Posterior cingulate gyrus (tissue), 11 donors: ENCODE results near the gene ESPL1.
"Not testable (repeated sequence)": the region's sequence is repeated elsewhere in the genome, so short reads cannot be mapped to it uniquely, and the experiment has no call there.

Experiments used
- DNase-seq, 10 donors: peaks; one replicate each; pipeline versions ENCODE4 v3.0.0 to v3.0.0-alpha.2; 2020 to 2021; ENCODE audit warnings: mixed read lengths in 3 of 10
- intact Hi-C: fragments of 100-400 bp; cut with DNase I; formaldehyde crosslinking; loops from one replicate; pipeline ENCODE4 v1.15.1; 2023

ESPL1 gene

DNA sequence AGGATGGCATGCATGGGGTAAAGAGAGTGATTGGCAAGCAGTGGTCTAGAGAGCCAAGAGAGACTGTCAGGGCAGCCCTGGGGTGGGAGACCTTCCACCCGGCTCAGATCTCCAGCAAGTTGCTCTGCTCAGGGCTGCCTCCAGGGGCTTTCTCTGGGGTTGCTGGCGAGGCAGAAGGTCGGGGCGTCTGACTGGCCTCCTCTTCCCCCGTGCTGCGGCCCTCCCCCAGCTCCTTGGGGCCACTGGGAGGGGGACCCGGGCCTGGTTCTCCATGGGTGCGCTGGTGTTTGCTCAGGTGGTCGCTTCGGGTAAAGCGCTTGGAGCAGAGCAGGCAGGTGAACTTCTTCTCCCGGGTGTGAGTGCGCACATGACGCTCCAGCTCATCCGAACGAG is 59.9 kb downstream of the ESPL1 start:
- intact Hi-C loops, result no loop called here
- no peak for DNase-seq

DNA sequence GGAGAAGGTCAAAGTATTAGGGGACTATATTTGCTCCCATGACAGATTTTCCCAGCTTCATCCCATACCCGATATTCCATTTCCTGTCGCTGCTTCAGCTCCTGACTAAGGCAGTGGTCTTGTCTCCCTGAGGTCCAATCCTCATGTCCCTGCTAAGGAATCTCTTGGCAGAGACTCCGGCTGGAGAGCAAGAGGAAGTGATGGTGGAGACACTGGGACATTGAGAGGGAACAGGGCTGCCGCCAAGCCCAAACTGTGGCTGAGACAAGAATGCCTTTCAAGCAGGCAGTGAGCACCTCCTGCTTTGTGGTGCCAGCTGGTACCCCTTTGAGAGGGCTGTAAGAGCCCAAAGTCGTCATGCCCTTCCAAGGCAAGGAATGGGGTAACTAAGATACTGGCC is 62.6 kb downstream of the ESPL1 start:
- intact Hi-C loops, result no loop called here

DNA sequence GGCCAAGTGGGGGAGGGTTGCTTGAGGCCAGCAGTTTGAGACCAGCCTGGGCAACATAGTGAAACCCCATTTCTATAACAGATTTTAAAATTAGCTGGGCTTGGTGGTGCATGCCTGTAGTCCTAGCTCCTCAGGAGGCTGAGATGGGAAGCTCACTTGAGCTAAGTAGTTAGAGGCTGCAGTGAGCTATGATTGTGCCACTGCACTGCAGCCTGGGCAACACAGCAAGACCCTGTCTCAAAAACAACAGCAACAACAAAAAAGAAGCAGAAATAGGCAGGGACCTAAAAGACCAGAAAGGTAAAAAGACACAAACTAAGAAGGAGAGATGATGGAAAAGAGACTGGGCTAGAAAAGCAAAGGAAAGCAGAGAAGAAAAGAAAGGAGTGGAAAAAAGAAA is 64.2 kb downstream of the ESPL1 start:
- DNase-seq, intact Hi-C loops: not testable (repeated sequence)

More for the DNA sequence above, 62.6 kb downstream of the ESPL1 start:
- DNase-seq, result no peak

DNA sequence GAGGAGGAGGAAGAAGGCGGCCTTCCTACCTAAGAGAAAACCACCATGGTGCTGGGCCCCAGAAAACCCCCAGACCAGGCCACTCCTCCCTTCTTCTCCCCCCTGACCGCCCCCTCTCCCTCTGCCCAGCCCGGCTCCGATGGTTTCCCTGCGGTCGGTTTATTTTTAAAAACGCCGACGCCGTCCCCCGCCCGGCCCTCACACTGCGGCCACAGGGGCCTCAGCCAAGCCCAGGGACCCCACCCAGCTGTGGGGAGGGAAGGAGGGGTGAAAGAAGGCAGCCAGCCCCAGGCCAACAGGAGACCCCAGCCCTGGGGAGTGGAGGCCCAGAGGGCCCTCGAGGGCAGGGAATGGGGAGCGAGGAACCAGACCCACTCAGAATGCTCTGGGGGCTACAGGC is 64.6 kb downstream of the ESPL1 start:
- no peak for DNase-seq
- intact Hi-C loops, result no loop called here

DNA sequence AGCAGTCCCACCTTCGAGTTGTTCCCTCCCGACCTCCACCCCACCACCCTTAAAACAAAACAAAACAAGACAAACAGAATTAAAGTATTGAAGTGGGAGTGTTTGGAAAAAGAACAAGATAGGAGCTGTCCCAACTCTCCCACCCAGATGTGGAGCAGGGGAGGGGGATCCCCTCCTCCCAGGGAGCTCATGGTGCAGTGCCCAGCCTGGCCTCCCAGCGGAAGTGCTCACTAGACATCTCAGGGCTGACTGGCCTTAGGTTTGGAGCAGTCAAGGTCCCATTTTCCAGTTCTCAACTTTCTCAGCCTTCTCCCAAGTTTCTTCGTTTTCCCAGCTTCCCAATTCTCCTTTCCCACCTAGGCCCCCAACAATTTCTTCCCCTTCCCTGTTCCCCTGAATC is 65.2 kb downstream of the ESPL1 start:
- DNase-seq, result no peak
- intact Hi-C loops, result no loop called here

DNA sequence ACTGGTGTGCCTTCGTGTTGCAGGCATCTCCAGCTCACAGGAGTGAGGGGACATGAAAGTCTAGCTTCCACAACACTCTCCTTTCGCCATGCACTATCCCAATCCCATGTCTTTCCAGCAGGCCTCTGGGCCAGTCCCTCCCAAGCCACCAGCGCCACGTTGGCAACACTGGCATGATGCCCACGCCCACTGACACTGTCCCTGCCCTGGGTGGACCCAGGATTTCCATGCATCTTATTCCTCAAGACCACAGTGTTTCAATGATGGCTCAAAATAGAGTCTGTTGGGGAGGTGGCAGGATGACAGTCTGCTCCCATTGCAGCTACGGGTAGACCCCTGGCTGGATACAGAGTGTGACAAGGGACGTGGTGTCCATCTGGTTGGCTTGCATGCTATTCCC is 65.7 kb downstream of the ESPL1 start:
- intact Hi-C loops, result no loop called here
- DNase-seq, result no peak

DNA sequence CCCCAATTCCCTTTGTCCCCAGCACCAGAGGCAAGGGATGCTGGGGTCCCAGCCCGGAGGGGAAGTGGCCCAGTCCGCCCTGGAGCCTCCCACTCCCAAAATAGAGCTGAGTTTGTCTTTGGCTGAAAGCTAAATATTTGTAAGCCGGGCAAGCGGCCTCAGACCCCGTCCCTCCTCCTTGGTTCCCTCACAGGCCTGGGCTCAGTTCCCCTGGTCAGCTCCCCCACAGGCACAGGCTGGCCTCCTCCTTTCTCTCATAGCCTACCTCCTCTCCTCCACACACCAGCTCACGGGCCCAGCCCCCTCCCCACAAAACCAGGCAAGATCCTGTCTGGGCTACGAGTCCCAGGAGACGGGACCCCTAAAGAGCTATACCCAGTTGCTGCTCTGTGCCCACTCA is 66.7 kb downstream of the ESPL1 start:
- DNase-seq, result no peak
- intact Hi-C loops, result no loop called here

DNA sequence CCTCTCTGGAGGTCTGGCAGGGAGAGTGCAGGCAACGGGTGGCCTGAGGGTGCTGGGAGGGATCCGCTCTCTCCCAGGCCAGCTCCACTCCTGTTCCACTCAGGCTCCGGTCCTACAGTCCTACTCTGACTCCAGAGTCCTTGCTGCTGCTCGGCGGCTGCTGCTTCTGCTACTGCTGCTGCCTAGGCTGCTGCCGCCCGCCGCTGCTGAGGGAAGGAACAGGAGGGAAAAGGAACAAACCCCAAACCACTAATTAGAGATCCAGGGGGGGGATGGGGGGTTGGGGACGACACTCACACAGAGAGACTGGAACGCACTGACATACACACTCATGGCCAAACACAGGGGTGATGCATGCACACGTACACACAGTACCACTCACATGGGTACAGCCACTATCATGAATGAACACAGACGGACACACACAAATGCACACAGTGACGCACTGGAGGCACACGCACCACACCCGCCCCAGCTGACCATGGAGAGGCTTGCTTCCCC is 68.1 kb downstream of the ESPL1 start, which contains the start of gene SP7:
Gene SP7 (minus strand): TSS at position 174 of the 501 bp plus-strand sequence. CDS start 708 bp downstream, outside the sequence.
- DNase-seq, result no peak
- intact Hi-C loops, result no loop called here

DNA sequence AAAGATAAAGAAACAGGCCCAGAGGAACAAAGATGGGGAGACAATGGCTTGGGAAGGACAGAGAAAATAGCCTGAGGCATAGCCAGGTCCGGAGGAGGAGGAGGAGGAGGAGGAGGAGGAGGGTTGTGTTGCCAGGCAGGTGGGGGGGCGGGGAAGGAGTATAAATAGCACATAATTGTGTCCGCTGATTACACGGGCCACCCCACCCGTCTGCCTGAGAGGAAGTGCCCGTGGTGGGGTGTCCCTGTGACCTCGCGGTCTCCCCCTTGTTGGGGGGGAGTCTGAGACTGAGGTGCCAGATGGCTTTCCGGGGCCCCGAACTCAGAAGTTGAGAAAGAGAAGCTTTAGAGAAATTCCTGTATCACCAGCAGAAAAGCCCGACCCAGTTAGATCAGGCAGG is 69.9 kb downstream of the ESPL1 start:
- DNase-seq, result no peak
- intact Hi-C loops, result no loop called here

DNA sequence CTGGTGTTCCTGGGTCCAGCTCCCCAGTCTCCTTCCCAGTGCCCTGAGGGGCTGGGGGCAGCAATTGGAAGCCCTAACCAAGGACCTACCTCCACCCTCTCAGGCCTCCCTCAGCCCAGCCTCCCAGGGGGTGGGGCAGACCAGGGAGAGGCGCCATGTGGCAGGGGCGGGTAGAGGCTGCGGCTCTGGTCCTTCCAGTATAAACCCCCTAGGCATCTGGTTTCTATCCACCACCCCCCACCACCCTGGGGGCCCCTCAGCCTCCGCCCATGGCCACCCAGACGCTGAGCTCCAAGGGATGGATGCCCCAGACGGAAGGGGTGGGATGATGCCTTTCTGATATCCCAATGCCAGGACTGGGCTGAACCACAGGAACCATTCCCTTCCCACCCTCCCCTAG is 70.8 kb downstream of the ESPL1 start:
- intact Hi-C loops, result no loop called here
- no peak for DNase-seq

DNA sequence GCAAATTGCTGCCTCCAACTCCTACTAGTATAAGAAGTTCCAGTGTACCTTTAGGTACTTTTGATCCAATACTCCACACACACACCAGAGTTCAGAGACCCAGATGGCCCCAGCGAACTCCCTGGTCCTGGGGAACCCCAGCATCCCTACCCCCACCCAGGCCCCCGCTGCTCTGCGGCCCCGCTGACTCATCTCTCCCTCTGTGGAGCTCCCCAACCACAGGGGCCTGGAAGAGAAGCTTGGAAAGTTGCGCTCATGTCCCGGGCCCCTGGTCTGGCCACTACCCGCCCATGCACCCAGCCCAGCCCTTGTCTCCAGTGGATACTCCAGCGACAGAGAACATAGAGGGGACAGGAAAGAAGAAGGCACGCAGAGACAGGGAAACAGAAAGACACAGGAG is 72.3 kb downstream of the ESPL1 start:
- DNase-seq, result no peak
- intact Hi-C loops, result no loop called here
